Esophagus squamous epithelium (tissue), 5 donors: ENCODE measurements around the gene IL6. TPM values are rescaled to one million over a fixed set of nuclear protein-coding genes. Genes with fewer than 3 reads are reported as not detected.
"Not testable (repeated sequence)": the region's sequence is repeated elsewhere in the genome, so short reads cannot be mapped to it uniquely, and the experiment has no call there.

Experiments
- DNase-seq: peaks from one replicate; lab custom pipeline; 2025; lab: John Stamatoyannopoulos, UW
- H3K27ac ChIP-seq, 4 donors: fragments of 200-600 bp; sonication (generic); one replicate each; pipeline ENCODE4 v1.5.1; 2016 to 2019; ENCODE audit warnings: mild to moderate bottlenecking in 1 of 4
- H3K27me3 ChIP-seq, 4 donors: fragments of 200-600 bp; sonication (generic); 1 replicate in 3 of 4; 2 replicates in 1 of 4; pipeline versions ENCODE4 v1.5.1 to v1.6.0; 2017 to 2021; ENCODE audit warnings: antibody characterized with exemption in 1 of 4
- H3K36me3 ChIP-seq, 3 donors: fragments of 200-600 bp; sonication (generic); one replicate each; pipeline ENCODE4 v1.5.1; 2016 to 2019
- H3K4me1 ChIP-seq, 3 donors: fragments of 200-600 bp; sonication (generic); one replicate each; pipeline ENCODE4 v1.5.1; 2017 to 2019
- H3K4me3 ChIP-seq, 4 donors: fragments of 200-600 bp; sonication (generic); 1 replicate in 3 of 4; 2 replicates in 1 of 4; pipeline ENCODE4 v1.5.1; 2016 to 2019; ENCODE audit warnings: mild to moderate bottlenecking in 2 of 4, moderate library complexity in 1 of 4
- H3K9me3 ChIP-seq, 3 donors: fragments of 200-600 bp; sonication (generic); one replicate each; pipeline ENCODE4 v1.5.1; 2016 to 2019
- CTCF ChIP-seq, 6 experiments: fragments of 450-650 bp in 4 of 6; fragments of 200-600 bp in 2 of 6; sonication (generic) in 2 of 6; IDR thresholded peaks; one replicate each; pipeline ENCODE4 v1.5.1; 2016 to 2019; ENCODE audit warnings: antibody characterized with exemption in 6 of 6, mild to moderate bottlenecking in 4 of 6, moderate library complexity in 4 of 6
- POLR2A ChIP-seq, 4 donors: fragments of 450-650 bp; IDR thresholded peaks; one replicate each; pipeline ENCODE4 v1.6.1; 2017; ENCODE audit warnings: antibody characterized with exemption in 4 of 4, mild to moderate bottlenecking in 4 of 4, moderate library complexity in 3 of 4
- WGBS, 2 donors: methylation state at CpG; one replicate each; pipeline ENCODE4 v1.1.5; 2018; 5-methylcytosine and 5-hydroxymethylcytosine counted together
- intact Hi-C: fragments of 100-400 bp; cut with DNase I; formaldehyde crosslinking; loops from one replicate; pipeline ENCODE4 v1.15.0; 2022
- total RNA-seq, 4 donors: library from RNA; depleted of rRNA; stranded (reverse); fragments of >200 nt; gene quantifications; one replicate each; pipeline ENCODE4 v1.1.0, GENCODE V29; 2016
- donor health status: DM: yes; HTN: yes; CAD: no.

The IL6 gene
- total RNA-seq, 4 donors from 2014 or later: 0.95 TPM; not detected in 3

- no peak for DNase-seq
Measured at GRCh38 chr7:22697876-22698606, 29.0 kb upstream of the IL6 start.

GRCh38 chr7:22698767-22699166 is 28.2 kb upstream of the IL6 start:
- H3K4me3 ChIP-seq: no peak overlapping the region
- H3K4me1 ChIP-seq: peaks cover 0 to 15% (median 8%) of the 10 kb centered on the region in 3 donors
- H3K9me3 ChIP-seq: no peaks in the 10 kb centered on the region
- TF ChIP-seq POLR2A (IDR thresholded peaks at IDR 0.05): no peak
- TF ChIP-seq CTCF (IDR thresholded peaks at IDR 0.05): no peak
- H3K36me3 ChIP-seq: no peaks in the 10 kb centered on the region
- no peak for DNase-seq
- H3K27me3 ChIP-seq: no peaks in the 10 kb centered on the region
- H3K27ac ChIP-seq: no peak overlapping the region
- 67 to 68% methylated on average over 5 to 6 of the region's 6 CpGs for WGBS, 2 donors
- intact Hi-C loops: no loop called here

More at GRCh38 chr7:22697876-22698606, 29.0 kb upstream of the IL6 start:
- intact Hi-C loops: no loop called here
- TF ChIP-seq POLR2A (IDR thresholded peaks at IDR 0.05) (no peak), CTCF (IDR thresholded peaks at IDR 0.05) (no peak)
- H3K27me3 ChIP-seq: no peaks in the 10 kb centered on the region
- H3K27ac ChIP-seq: no peak overlapping the region
- peaks cover 0 to 15% (median 8%) of the 10 kb centered on the region in 3 donors for H3K4me1 ChIP-seq
- H3K36me3 ChIP-seq: no peaks in the 10 kb centered on the region
- WGBS, 2 donors: 40 to 43% methylated on average over 2 of the region's 2 CpGs
- H3K4me3 ChIP-seq: no peak overlapping the region
- no peaks in the 10 kb centered on the region for H3K9me3 ChIP-seq

- intact Hi-C loops: no loop called here
Measured at GRCh38 chr7:22700559-22701002, 26.4 kb upstream of the IL6 start.

GRCh38 chr7:22702516-22702915 is 24.5 kb upstream of the IL6 start:
- H3K4me3 ChIP-seq: no peak overlapping the region
- 74 to 90% methylated on average over 4 of the region's 4 CpGs for WGBS, 2 donors
- peaks cover 0 to 10% (median 8%) of the 10 kb centered on the region in 3 donors for H3K4me1 ChIP-seq
- intact Hi-C loops: no loop called here
- DNase-seq: no peak
- H3K27ac ChIP-seq: no peak overlapping the region
- TF ChIP-seq CTCF (IDR thresholded peaks at IDR 0.05): no peak
- TF ChIP-seq POLR2A (IDR thresholded peaks at IDR 0.05): no peak
- H3K9me3 ChIP-seq: no peaks in the 10 kb centered on the region
- no peaks in the 10 kb centered on the region for H3K27me3 ChIP-seq
- H3K36me3 ChIP-seq: no peaks in the 10 kb centered on the region

More at GRCh38 chr7:22700559-22701002, 26.4 kb upstream of the IL6 start:
- Histone ChIP-seq H3K36me3 (no peaks in the 10 kb centered on the region), H3K9me3 (no peaks in the 10 kb centered on the region), H3K27ac (no peak overlapping the region), H3K4me1 (peaks cover 0 to 15% (median 8%) of the 10 kb centered on the region in 3 donors), H3K27me3 (no peaks in the 10 kb centered on the region), H3K4me3 (no peak overlapping the region)
- 33 to 70% methylated on average over 1 of the region's 1 CpG for WGBS, 2 donors
- TF ChIP-seq POLR2A (IDR thresholded peaks at IDR 0.05) (no peak), CTCF (IDR thresholded peaks at IDR 0.05) (no peak)
- no peak for DNase-seq

GRCh38 chr7:22703107-22703855 is 23.7 kb upstream of the IL6 start:
- H3K4me1 ChIP-seq, H3K36me3 ChIP-seq, H3K27ac ChIP-seq, intact Hi-C loops, H3K9me3 ChIP-seq, DNase-seq, H3K4me3 ChIP-seq, H3K27me3 ChIP-seq: not testable (repeated sequence)
- 73 to 83% methylated on average over 7 to 8 of the region's 10 CpGs for WGBS, 2 donors

GRCh38 chr7:22703978-22704610 is 22.9 kb upstream of the IL6 start:
- intact Hi-C loops, DNase-seq, H3K9me3 ChIP-seq, H3K4me3 ChIP-seq, H3K27me3 ChIP-seq, H3K27ac ChIP-seq, H3K4me1 ChIP-seq, H3K36me3 ChIP-seq: not testable (repeated sequence)
- WGBS, 2 donors: 77 to 79% methylated on average over 16 to 17 of the region's 17 CpGs

- H3K4me1 ChIP-seq, DNase-seq, H3K36me3 ChIP-seq, intact Hi-C loops, H3K4me3 ChIP-seq, H3K9me3 ChIP-seq, H3K27me3 ChIP-seq, H3K27ac ChIP-seq: not testable (repeated sequence)
- WGBS, 2 donors: 75 to 85% methylated on average over 6 of the region's 6 CpGs
Measured at GRCh38 chr7:22704722-22705121, 22.3 kb upstream of the IL6 start.

- H3K36me3 ChIP-seq, H3K4me3 ChIP-seq, intact Hi-C loops, H3K9me3 ChIP-seq, DNase-seq, H3K4me1 ChIP-seq, H3K27ac ChIP-seq, H3K27me3 ChIP-seq: not testable (repeated sequence)
- 91 to 92% methylated on average over 7 of the region's 7 CpGs for WGBS, 2 donors
Measured at GRCh38 chr7:22705874-22706273, 21.1 kb upstream of the IL6 start.
